ENCODE measurements around the gene CD40.

GRCh38 chr20:46073443-46073842 is 44.7 kb upstream of the CD40 start:
- TF ChIP-seq CTCF (conservative IDR thresholded peaks at IDR 0.05): no peak
- no peak for TF ChIP-seq EZH2 (IDR thresholded peaks at IDR 0.05; ENCODE audit: low read depth)

Measured in PC-9 (cell line).